Naive thymus-derived CD8-positive, alpha-beta T cell (primary cell): ENCODE data around the gene TNS3. TPM values are rescaled to one million over a fixed set of nuclear protein-coding genes. Genes with fewer than 3 reads are reported as not detected.
A peak's percentile ranks its signal among the peaks of the same experiment; 100 is the strongest.

Experiments
- ATAC-seq, 2 donors: fragments of 150-1000 bp; cut with Tn5 transposase in 1 of 2; sonication (Bioruptor Pico), chemical (Tn5 transposase) in 1 of 2; 1 replicate in 1 of 2; 2 replicates in 1 of 2; pipeline ENCODE4 v1.10.0; 2021; ENCODE audit warnings: mild to moderate bottlenecking in 2 of 2, moderate library complexity in 2 of 2
- POLR2A ChIA-PET: fragments of 350-600 bp; sonication (Branson Sonifier 250); formaldehyde crosslinking; loops from one replicate; lab custom pipeline; 2021; ENCODE audit warnings: antibody characterized with exemption; lab: Charles Lee
- DNase-seq, 10 donors: peaks; one replicate each; pipeline versions ENCODE4 v3.0.0 to v3.0.0-alpha.2; 2020 to 2022
- H3K27ac Mint-ChIP-seq, 10 donors: one replicate each; pipeline ENCODE4 v1.8.0; 2020 to 2022; ENCODE audit warnings: mild to moderate bottlenecking in 10 of 10, mixed read lengths in 10 of 10, moderate library complexity in 4 of 10, inconsistent platforms in 1 of 10
- H3K27me3 Mint-ChIP-seq, 5 donors: one replicate each; pipeline ENCODE4 v1.8.0; 2021 to 2022; ENCODE audit warnings: mixed read lengths in 5 of 5
- H3K36me3 Mint-ChIP-seq, 3 donors: one replicate each; pipeline ENCODE4 v1.8.0; 2020 to 2022; ENCODE audit warnings: mixed read lengths in 3 of 3, mild to moderate bottlenecking in 2 of 3, inconsistent platforms in 1 of 3
- H3K4me1 Mint-ChIP-seq, 4 donors: one replicate each; pipeline ENCODE4 v1.8.0; 2021 to 2022; ENCODE audit warnings: mixed read lengths in 4 of 4
- H3K4me3 Mint-ChIP-seq, 10 donors: one replicate each; pipeline ENCODE4 v1.8.0; 2020 to 2022; ENCODE audit warnings: mild to moderate bottlenecking in 10 of 10, mixed read lengths in 10 of 10, moderate library complexity in 6 of 10, inconsistent platforms in 1 of 10
- H3K9me3 Mint-ChIP-seq, 9 donors: one replicate each; pipeline ENCODE4 v1.8.0; 2020 to 2022; ENCODE audit warnings: mixed read lengths in 9 of 9, mild to moderate bottlenecking in 3 of 9, inconsistent platforms in 1 of 9, moderate library complexity in 1 of 9
- polyA plus RNA-seq, 3 donors: library from polyadenylated mRNA; unstranded; fragments of 300-500 nt; fragmentation: Illumina TruSeq; gene quantifications; one replicate each; pipeline ENCODE4 v1.2.3, GENCODE V29; 2021
- total RNA-seq, 8 experiments: library from RNA in 2 of 8; stranded (reverse) in 2 of 8; gene quantifications; one replicate each; pipeline ENCODE4 v1.2.3 and lab custom pipeline; 2021 to 2026

The TNS3 gene
- total and polyA plus RNA-seq, 5 experiments from 2014 or later = 1.2 to 1.6 TPM; not detected in 3

DNA sequence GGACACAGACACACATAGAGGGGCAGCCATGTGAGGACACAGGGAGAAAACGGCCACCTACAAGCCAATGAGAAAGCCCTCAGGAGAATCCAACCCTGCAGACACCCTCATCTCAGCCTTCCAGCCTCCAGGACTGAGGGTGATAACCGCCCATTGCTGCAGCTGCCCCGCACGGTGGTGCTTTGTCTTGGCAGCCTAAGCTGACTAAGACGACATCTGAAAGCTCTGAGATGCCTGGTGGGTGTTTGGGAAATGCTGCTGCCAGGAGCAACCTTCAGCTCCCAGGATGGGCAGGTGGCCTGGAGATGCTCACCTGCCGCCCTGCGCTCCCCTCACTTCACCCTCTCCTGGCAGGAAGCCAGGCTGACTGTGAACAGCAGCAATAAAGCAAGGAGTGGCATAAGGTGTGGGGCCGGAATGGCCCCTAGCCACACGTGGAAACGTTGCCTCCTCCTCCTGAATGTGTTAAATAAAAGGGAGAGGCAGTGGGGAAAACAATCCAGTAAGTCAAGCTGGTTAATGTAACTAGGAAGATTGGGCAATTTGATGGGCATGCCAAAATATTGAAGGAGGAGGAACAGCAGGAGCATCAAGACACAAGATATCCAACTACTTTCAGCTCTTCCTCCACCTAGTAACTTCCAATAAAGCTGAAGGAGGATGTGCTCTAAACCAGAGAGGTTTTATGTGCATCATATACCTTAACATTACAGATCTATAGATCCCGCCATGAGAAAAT, 121.5 kb downstream of the TNS3 start:
- Mint-ChIP-seq H3K27ac (no peak overlapping the region), H3K36me3 (no peaks in the 10 kb centered on the region), H3K27me3 (peaks cover 0 to 8% (median 0%) of the 10 kb centered on the region in 5 donors), H3K9me3 (no peaks in the 10 kb centered on the region), H3K4me3 (no peak overlapping the region), H3K4me1 (peaks cover 0 to 4% (median 0%) of the 10 kb centered on the region in 4 donors)
- ATAC-seq (no peak), DNase-seq (no peak)
- POLR2A ChIA-PET = no interaction called here

DNA sequence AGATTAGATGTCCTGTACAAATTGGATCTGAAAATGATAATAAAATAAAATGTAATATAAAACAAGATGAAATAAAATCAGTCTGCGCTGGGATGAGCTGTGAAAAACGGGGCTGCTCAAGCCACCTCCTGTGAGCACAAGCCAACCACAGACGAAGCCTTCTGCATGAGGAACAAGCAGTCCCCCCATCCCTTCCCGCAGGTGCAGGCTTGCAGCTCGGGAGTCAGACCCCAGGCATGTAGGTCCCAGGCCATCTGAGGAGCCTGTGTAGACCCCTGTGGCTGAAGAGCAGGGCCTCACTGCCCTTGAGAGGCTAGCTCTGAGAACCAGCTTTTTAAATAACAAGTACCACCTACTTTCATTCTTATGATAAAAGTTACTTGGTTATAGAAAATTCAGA, 123.4 kb downstream of the TNS3 start:
- Mint-ChIP-seq H3K27ac (no peak overlapping the region), H3K4me1 (peaks cover 0 to 4% (median 1%) of the 10 kb centered on the region in 4 donors), H3K36me3 (no peaks in the 10 kb centered on the region), H3K27me3 (peaks cover 0 to 9% (median 0%) of the 10 kb centered on the region in 5 donors), H3K9me3 (no peaks in the 10 kb centered on the region), H3K4me3 (no peak overlapping the region)
- POLR2A ChIA-PET = no interaction called here
- ATAC-seq (no peak), DNase-seq (no peak)

DNA sequence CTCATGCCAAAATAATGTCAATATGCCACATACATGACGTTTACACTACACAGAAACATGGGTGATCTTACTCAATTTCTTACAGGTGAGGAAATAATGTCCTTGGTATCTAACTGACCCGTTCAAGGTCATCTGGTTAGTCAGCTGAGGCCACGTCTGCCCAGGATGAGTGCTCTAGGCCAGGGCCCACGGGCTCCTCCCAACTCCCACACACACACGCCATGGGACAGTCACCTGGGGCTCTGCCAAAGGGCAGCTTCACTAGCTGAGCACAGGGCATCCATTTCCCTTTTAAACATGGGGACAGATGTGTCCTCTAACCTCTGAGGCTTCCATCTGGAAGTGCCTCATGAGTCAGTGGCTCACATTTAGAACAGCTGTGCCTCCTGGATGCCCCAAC, 123.9 kb downstream of the TNS3 start:
- H3K9me3 Mint-ChIP-seq = no peaks in the 10 kb centered on the region
- peaks cover 0 to 9% (median 0%) of the 10 kb centered on the region in 5 donors for H3K27me3 Mint-ChIP-seq
- H3K4me1 Mint-ChIP-seq = peaks cover 0 to 4% (median 1%) of the 10 kb centered on the region in 4 donors
- no peak for DNase-seq
- no peak overlapping the region for H3K4me3 Mint-ChIP-seq
- no peak overlapping the region for H3K27ac Mint-ChIP-seq
- no peaks in the 10 kb centered on the region for H3K36me3 Mint-ChIP-seq
- ATAC-seq = no peak
- POLR2A ChIA-PET = no interaction called here

DNA sequence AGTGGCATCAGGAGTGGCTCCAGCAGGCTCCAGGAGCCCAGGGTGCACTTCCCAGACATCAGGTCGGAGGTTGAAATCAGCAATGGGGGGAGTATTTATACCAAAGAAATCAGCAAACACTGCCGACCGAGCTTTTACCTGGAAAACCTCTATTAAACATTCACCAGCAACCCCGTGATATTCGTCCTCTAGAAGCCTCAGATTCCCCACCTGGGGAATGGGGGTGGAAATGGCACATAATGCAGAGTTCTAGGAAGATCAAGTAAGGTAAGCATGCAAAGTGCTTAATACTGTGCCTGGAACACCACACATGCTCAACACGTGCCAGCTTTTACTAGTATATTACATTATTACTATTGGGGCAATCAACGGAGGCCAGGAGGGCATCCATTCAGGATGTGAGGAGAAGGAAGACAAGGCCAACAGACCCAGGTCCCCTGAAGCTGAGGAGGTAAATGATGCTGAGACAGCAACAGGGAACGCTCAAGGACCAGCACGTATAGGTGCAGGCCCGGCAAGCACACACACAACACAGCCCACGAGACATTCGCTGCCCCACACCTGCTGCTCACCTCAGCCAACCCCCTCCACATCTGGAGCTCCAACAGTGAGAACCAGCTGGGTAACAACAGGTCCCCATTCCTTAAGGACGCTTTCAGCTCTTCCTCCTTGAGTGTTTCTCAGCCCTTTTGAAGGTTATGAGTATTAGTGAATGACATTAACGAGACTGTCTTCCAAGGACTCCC, 125.5 kb downstream of the TNS3 start:
- ATAC-seq = no peak
- H3K36me3 Mint-ChIP-seq = no peaks in the 10 kb centered on the region
- peaks cover 0 to 4% (median 1%) of the 10 kb centered on the region in 4 donors for H3K4me1 Mint-ChIP-seq

DNA sequence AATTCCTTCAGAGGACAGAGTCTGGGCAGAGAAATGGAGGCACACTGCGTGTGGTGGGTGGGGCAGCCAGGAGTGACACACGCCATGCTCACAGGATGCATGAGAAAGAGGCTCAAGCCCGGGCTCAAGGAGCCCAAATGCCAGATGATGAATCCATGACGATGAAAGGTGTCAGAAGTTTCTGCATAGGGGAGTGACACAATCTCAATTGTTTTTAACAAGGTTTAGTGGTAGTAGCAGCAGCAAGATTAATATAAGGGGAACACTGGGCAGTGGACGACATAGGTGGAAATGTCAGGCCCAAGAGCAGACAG, 126.1 kb downstream of the TNS3 start:
- DNase-seq (no peak), ATAC-seq (no peak)
- Mint-ChIP-seq H3K4me1 (peaks cover 0 to 4% (median 1%) of the 10 kb centered on the region in 4 donors), H3K4me3 (no peak overlapping the region), H3K36me3 (no peaks in the 10 kb centered on the region), H3K27ac (no peak overlapping the region), H3K27me3 (peaks cover 0 to 9% (median 1%) of the 10 kb centered on the region in 5 donors), H3K9me3 (no peaks in the 10 kb centered on the region)
- POLR2A ChIA-PET = no interaction called here

More for the DNA sequence above, 125.5 kb downstream of the TNS3 start:
- DNase-seq = no peak
- H3K27ac Mint-ChIP-seq = no peak overlapping the region
- no peak overlapping the region for H3K4me3 Mint-ChIP-seq
- peaks cover 0 to 9% (median 1%) of the 10 kb centered on the region in 5 donors for H3K27me3 Mint-ChIP-seq
- POLR2A ChIA-PET = no interaction called here
- H3K9me3 Mint-ChIP-seq = no peaks in the 10 kb centered on the region

DNA sequence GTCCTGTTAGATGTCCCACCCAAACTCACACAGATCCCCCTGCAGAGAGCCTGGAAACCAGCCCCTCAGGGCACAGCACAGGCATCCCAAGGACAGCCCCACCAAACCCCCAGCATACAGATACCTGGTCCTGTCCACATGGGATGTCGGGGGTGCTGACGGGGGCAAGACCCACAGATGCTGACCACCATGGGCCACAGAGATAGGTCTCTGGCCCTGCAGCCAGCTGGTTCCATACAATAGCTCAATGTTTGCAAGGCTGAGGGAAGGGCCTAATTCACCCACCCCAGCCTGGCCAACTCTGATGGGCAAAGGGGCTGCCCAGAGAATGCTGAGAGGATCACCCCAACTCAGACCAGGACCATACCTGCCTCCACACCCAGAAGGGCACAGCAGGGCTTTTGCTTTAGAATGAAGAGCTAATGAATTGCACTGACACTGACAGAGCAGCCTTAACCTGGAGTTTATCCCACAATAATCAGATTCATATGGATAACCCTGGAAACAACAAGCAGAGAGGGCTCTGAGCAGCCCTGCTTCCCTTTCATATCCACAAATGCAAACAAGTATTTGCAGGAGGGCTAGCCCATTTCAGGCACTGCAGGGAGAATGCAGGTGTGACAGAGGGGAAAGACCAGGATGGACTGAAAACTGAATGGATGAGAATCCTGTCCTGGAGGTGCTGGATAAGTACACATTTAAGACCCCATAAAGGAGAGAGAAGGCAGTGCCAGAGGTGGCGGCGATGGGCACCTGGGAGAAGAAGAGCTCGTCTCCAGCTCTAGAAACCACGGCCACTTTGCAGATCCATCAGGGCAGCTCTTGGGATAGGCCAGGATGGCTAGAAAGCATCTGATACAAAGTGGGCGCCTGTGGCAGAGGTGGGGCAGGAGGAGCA, 126.7 kb downstream of the TNS3 start:
- H3K27ac Mint-ChIP-seq = peak overlapping the region in 1 of 10 donors; percentile 50
- POLR2A ChIA-PET = no interaction called here

DNA sequence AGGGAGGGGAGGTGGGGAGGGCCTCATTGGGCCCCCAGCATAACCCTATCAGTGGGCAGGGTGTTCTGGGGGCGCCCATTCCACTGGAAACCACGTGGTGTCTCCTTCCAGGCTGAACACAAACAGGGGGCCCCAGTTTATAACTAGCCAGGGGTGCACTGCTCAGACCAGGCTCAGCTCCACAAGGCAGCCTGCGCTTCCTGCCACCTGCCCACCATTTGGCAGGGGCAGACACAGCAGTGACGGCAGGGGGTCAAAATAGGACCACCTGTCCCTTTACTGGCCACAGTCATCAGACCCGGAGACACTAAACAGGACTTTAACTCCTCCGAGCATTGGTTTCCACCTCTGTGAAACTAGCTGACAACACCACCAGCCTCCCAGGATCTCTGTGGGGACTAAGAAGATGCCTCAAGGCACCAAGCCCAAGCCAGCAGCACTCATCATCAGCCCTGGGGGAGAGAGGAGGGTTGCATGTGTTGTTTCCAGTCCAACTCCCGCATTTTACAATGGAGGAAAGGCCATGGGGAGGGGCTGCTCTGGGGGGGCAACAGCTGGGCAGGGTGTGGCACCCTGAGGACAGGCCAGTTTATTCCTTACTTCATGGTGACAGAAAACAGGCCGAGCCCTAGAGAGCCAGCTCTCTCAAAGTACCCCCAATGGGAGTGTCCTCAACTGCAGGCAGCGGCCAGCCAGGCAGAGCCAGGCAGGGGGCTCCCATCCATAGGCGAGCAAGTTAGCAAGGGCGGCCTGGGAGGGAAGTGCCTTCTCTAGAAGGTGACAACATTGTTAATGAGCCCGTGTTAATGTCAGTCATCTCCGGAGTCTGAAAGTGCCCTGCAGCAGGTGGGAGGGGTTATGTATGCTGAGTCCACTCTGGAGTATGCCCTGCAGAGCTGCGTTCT, 127.6 kb downstream of the TNS3 start:
- H3K4me1 Mint-ChIP-seq = peaks cover 0 to 4% (median 1%) of the 10 kb centered on the region in 4 donors
- no peak for DNase-seq
- H3K27me3 Mint-ChIP-seq = peaks cover 0 to 9% (median 1%) of the 10 kb centered on the region in 5 donors
- no peak overlapping the region for H3K4me3 Mint-ChIP-seq
- POLR2A ChIA-PET = no interaction called here
- H3K9me3 Mint-ChIP-seq = no peaks in the 10 kb centered on the region
- no peak for ATAC-seq
- no peak overlapping the region for H3K27ac Mint-ChIP-seq
- H3K36me3 Mint-ChIP-seq = no peaks in the 10 kb centered on the region

More for the DNA sequence above, 126.7 kb downstream of the TNS3 start:
- Mint-ChIP-seq H3K9me3 (no peaks in the 10 kb centered on the region), H3K36me3 (no peaks in the 10 kb centered on the region), H3K4me1 (peaks cover 0 to 4% (median 1%) of the 10 kb centered on the region in 4 donors), H3K27me3 (peaks cover 0 to 9% (median 1%) of the 10 kb centered on the region in 5 donors), H3K4me3 (no peak overlapping the region)
- no peak for ATAC-seq
- DNase-seq = no peak

DNA sequence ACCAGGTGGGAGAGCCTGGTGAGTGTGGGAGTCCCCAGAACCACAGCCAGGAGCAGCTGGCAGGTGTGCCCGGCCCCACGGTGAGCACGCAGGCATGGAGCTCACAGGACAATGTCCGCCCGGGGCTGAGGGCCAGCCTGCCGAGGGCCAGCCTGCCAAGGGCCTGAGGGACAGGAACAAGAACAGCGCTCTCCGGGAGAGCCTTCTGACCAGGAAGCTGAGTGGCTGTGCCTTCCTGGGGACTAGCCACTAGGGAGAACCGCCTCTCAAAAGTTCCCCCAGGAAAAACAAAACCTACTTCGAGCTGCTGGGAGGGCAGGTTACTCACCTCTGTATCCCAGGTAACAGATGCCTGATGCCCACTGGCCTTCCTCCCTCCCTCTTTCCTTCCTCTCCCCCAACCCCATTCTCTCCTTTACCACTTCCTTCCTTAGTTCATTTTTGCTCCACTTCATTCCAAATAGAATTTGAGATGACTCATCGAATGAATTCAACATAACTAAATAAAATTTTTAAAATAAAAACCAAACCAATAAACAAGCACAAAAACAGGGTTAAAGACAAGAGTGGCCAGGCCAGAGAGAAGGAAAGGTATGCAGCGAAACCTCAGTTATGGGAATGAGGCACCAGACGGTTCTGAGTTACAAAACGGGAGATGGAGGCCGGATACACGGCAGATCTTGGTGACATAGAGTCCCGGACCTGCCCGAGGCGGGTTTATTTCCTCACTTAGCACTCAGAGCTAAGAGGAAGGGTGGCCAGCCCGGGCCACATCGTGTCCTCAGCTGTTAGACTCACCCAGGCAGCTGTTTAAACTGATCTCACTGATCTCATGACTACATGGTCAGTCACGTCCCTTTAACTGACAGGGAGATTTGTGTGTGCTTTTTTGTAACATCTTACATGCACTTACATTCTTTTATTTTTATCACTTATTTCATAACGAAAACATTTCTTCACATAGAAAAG, 128.5 kb downstream of the TNS3 start:
- no peak for DNase-seq
- Mint-ChIP-seq H3K9me3 (no peaks in the 10 kb centered on the region), H3K4me1 (peaks cover 0 to 4% (median 1%) of the 10 kb centered on the region in 4 donors), H3K27ac (peak overlapping the region in 1 of 10 donors; percentile 24), H3K36me3 (no peaks in the 10 kb centered on the region), H3K27me3 (peaks cover 0 to 10% (median 1%) of the 10 kb centered on the region in 5 donors), H3K4me3 (no peak overlapping the region)
- POLR2A ChIA-PET = no interaction called here
- no peak for ATAC-seq

DNA sequence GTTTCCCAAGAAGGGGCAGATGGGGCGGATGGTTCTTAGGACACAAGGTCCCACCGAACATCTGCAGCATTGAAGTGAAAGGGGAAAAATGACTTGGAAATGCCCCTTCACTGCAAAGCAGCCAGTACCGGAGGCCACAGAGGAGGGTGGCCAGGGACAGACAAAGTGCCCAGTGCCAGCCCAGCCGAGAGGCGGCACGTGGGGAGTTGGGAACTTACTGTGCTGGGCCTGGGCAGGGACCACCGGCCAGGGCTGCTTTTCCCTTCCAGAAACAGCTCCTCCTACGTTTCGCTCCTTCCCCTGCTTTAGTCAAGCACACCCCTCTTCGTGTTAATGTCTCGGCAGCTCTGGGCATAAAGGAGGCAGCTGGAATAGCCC, 129.2 kb downstream of the TNS3 start:
- POLR2A ChIA-PET = no interaction called here
- H3K4me1 Mint-ChIP-seq = peaks cover 0 to 4% (median 1%) of the 10 kb centered on the region in 4 donors
- DNase-seq = no peak
- H3K36me3 Mint-ChIP-seq = no peaks in the 10 kb centered on the region
- no peaks in the 10 kb centered on the region for H3K9me3 Mint-ChIP-seq
- H3K4me3 Mint-ChIP-seq = no peak overlapping the region
- peaks cover 0 to 10% (median 1%) of the 10 kb centered on the region in 5 donors for H3K27me3 Mint-ChIP-seq
- H3K27ac Mint-ChIP-seq = no peak overlapping the region
- no peak for ATAC-seq

DNA sequence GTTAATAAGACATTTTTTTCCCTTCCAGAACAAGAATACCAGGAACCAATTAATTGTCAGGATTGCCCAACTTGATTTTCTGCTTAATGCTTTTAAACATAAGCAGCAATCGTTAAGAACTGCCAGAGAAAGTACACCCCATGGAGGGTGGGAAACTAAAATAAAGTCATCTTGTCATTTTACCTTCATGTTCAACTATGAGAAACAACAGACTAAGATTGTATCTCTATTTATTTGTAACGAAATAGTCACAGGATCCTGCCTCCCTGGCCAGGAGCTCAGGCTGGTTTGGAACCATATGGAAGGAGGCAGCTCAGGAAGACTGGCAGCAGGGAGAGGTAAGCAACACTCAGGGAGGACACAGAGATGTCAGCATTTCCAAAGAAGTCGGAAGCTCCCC, 129.6 kb downstream of the TNS3 start:
- POLR2A ChIA-PET = no interaction called here
- Mint-ChIP-seq H3K36me3 (no peaks in the 10 kb centered on the region), H3K4me3 (no peak overlapping the region), H3K27ac (no peak overlapping the region), H3K27me3 (peaks cover 0 to 10% (median 1%) of the 10 kb centered on the region in 5 donors), H3K4me1 (peaks cover 0 to 4% (median 1%) of the 10 kb centered on the region in 4 donors), H3K9me3 (no peaks in the 10 kb centered on the region)
- ATAC-seq = no peak
- DNase-seq = no peak

DNA sequence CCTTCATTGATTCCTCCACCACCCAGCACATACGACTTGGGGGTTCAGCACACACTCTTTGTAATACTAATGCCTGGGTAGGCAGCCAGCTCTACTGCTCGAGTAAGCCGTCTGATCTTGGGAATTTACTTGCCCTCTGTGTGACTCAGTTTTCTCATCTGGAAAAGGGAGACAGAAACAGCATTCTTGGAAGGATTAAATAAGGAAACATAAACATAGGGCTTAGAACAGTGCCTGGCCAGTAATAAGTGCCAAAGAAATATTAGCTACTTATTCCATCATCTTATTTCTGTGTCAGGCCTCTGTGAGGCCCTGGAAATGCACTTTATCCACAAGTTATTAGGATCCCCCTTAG, 130.1 kb downstream of the TNS3 start:
- no peak overlapping the region for H3K4me3 Mint-ChIP-seq
- POLR2A ChIA-PET = no interaction called here
- no peak for DNase-seq
- peaks cover 0 to 4% (median 1%) of the 10 kb centered on the region in 4 donors for H3K4me1 Mint-ChIP-seq
- no peak overlapping the region for H3K27ac Mint-ChIP-seq
- H3K27me3 Mint-ChIP-seq = peaks cover 0 to 10% (median 1%) of the 10 kb centered on the region in 5 donors
- no peaks in the 10 kb centered on the region for H3K36me3 Mint-ChIP-seq
- no peaks in the 10 kb centered on the region for H3K9me3 Mint-ChIP-seq
- ATAC-seq = no peak
